Measurements from ENCODE around the gene ZMIZ1. TPM values are rescaled to one million over a fixed set of nuclear protein-coding genes. Genes with fewer than 3 reads are reported as not detected.

ZMIZ1 gene
- total and polyA plus RNA-seq, 2 experiments from 2014 or later: 9.2 to 30.9 TPM

- no peak overlapping the region; the same call in 2 of the 3 replicates for H3K4me3 Mint-ChIP-seq
- no peak overlapping the region for H3K4me2 ChIP-seq
- TF ChIP-seq ETS1 (IDR thresholded peaks at IDR 0.05) (no peak), POLR2AphosphoS5 (IDR thresholded peaks at IDR 0.05; ENCODE audit: low read depth) (no peak), JUNB (IDR thresholded peaks at IDR 0.05; ENCODE audit: unreplicated experiment) (no peak), ZNF462 (CRISPR knock-in tag; IDR thresholded peaks at IDR 0.05) (no peak), STAT1 (IDR thresholded peaks at IDR 0.05; ENCODE audit: unreplicated experiment) (no peak), CREB1 (CRISPR knock-in tag; IDR thresholded peaks at IDR 0.05; ENCODE audit: low read depth) (no peak), CTCF (conservative IDR thresholded peaks at IDR 0.05; ENCODE audit: low read depth in 2 of 2) (no peak)
- no peaks in the 10 kb centered on the region for H3K36me3 ChIP-seq (ENCODE audit: insufficient read depth)
- H3F3A ChIP-seq (replicated peaks; ENCODE audit: low read depth): no peaks in the 10 kb centered on the region
- H3K9me3 Mint-ChIP-seq: no peaks in the 10 kb centered on the region
- H3K27me3 Mint-ChIP-seq (ENCODE audit: insufficient read depth, low read depth, poor library complexity): peaks cover 8% of the 10 kb centered on the region
- no peak overlapping the region for H3K27ac ChIP-seq (ENCODE audit: low read depth)
- H3K4me3 ChIP-seq: no peak overlapping the region
- peaks cover 17% of the 10 kb centered on the region for H3K4me1 ChIP-seq (ENCODE audit: insufficient read depth)
- H3K27me3 ChIP-seq (ENCODE audit: insufficient read depth): no peaks in the 10 kb centered on the region
- H3K27ac Mint-ChIP-seq: no peak overlapping the region; the same call in 1 of the 2 replicates
- ATAC-seq (no peak), DNase-seq (ENCODE audit: low spot score) (no peak)
- H3K36me3 Mint-ChIP-seq (ENCODE audit: low read depth): no peaks in the 10 kb centered on the region
- peaks cover 39% of the 10 kb centered on the region for H4K20me1 ChIP-seq (replicated peaks; ENCODE audit: insufficient read depth)
- H3K4me1 Mint-ChIP-seq: peaks cover 63% of the 10 kb centered on the region
- no peaks in the 10 kb centered on the region for H3K9me2 ChIP-seq (ENCODE audit: insufficient read depth)
- no peak overlapping the region for H2AFZ ChIP-seq
- H3K79me2 ChIP-seq (replicated peaks; ENCODE audit: insufficient read depth): peaks cover 99% of the 10 kb centered on the region
These were observed 14.1 kb downstream of the ZMIZ1 start for GRCh38 chr10:79082631-79083596.

Data from GM23338 (cell line).